ENCODE results near the gene CABLES1.

The CABLES1 gene

GRCh38 chr18:23226930-23227725 is 91.8 kb downstream of the CABLES1 start:
- H3K4me3 ChIP-seq (ENCODE audit: low read depth, low read length): no peak overlapping the region
- TF ChIP-seq CTCF (IDR thresholded peaks at IDR 0.05; ENCODE audit: low read depth, low read length): no peak

GRCh38 chr18:23227726-23228070 is 92.4 kb downstream of the CABLES1 start:
- no peak overlapping the region for H3K4me3 ChIP-seq (ENCODE audit: low read depth, low read length)
- TF ChIP-seq CTCF (IDR thresholded peaks at IDR 0.05; ENCODE audit: low read depth, low read length): no peak

GRCh38 chr18:23228102-23229061 is 93.1 kb downstream of the CABLES1 start:
- no peak overlapping the region for H3K4me3 ChIP-seq (ENCODE audit: low read depth, low read length)
- TF ChIP-seq CTCF (IDR thresholded peaks at IDR 0.05; ENCODE audit: low read depth, low read length): no peak

GRCh38 chr18:23229472-23229871 is 94.2 kb downstream of the CABLES1 start:
- no peak for TF ChIP-seq CTCF (IDR thresholded peaks at IDR 0.05; ENCODE audit: low read depth, low read length)
- no peak overlapping the region for H3K4me3 ChIP-seq (ENCODE audit: low read depth, low read length)

GRCh38 chr18:23230686-23231085 is 95.4 kb downstream of the CABLES1 start:
- no peak for TF ChIP-seq CTCF (IDR thresholded peaks at IDR 0.05; ENCODE audit: low read depth, low read length)
- no peak overlapping the region for H3K4me3 ChIP-seq (ENCODE audit: low read depth, low read length)

- H3K4me3 ChIP-seq (ENCODE audit: low read depth, low read length): no peak overlapping the region
- TF ChIP-seq CTCF (IDR thresholded peaks at IDR 0.05; ENCODE audit: low read depth, low read length): no peak
Measured at GRCh38 chr18:23231340-23232021, 96.2 kb downstream of the CABLES1 start.

Data from WI38 (cell line).